ENCODE measurements around the gene GRK1.

Gene GRK1

DNA sequence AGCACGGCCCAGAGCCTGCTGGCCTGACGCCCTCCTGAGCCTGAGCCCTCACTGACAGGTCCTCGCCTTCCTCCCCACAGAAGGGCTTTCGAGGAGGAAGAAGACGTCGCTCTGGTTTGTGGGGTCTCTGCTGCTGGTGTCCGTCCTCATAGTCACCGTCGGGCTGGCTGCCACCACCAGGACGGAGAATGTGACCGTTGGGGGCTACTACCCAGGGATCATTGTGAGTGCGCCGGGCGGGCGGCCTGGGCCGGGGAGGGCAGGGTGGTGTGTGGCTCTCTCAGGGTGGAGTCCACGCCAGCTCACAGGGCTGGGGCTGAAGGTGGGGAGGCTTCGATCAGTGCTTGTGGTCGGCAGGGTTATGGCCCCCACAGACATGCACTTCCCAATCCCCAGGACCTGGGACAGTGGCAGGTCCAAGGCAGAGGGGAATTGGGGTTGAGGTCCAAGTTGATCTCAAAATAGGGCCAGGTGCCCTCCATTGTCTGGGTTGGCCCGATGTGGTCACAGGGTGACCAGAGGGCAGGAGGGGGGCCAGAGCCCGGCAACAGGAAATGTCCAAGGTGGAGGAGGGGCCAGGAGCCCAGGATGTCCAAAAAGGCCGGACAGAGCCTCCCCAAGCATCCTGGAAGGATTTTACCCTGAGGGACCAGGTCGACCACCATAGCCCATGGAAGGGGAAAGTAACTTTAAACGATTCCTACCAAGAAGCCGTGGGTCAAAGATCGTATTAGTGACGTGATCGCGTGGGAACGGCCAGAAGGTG is 99.2 kb downstream of the GRK1 start:
- Mint-ChIP-seq H3K4me3 (no peak overlapping the region), H3K9me3 (no peaks in the 10 kb centered on the region), H3K36me3 (ENCODE audit: low read depth) (no peaks in the 10 kb centered on the region), H3K27me3 (ENCODE audit: low read depth, poor library complexity) (peaks cover 50% of the 10 kb centered on the region), H3K27ac (no peak overlapping the region), H3K4me1 (peaks cover 9% of the 10 kb centered on the region)
- TF ChIP-seq, protein P1, sequence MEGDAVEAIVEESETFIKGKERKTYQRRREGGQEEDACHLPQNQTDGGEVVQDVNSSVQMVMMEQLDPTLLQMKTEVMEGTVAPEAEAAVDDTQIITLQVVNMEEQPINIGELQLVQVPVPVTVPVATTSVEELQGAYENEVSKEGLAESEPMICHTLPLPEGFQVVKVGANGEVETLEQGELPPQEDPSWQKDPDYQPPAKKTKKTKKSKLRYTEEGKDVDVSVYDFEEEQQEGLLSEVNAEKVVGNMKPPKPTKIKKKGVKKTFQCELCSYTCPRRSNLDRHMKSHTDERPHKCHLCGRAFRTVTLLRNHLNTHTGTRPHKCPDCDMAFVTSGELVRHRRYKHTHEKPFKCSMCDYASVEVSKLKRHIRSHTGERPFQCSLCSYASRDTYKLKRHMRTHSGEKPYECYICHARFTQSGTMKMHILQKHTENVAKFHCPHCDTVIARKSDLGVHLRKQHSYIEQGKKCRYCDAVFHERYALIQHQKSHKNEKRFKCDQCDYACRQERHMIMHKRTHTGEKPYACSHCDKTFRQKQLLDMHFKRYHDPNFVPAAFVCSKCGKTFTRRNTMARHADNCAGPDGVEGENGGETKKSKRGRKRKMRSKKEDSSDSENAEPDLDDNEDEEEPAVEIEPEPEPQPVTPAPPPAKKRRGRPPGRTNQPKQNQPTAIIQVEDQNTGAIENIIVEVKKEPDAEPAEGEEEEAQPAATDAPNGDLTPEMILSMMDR (IDR thresholded peaks at IDR 0.05) = no peak
- no peak for DNase-seq

DNA sequence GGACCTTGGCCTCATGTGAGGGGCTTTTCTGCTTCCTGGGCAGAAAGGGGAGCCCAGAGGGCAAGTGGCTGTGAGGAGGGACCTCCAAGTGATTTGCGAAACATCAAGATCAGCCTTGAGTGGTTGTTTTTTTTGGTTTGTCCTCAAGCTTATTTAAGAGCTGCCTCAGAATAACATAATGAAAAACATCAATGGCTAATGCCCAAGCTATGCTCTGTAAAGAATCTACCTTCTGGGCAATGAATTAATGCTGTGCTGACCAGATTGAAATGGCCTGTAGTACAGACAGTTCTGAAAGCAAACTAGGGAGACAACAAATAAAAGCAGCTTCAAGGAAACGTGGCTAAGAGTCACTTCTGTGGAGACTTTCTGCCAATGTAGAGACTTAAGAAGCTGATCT is 100.3 kb downstream of the GRK1 start:
- Mint-ChIP-seq H3K36me3 (ENCODE audit: low read depth) (no peaks in the 10 kb centered on the region), H3K4me1 (peaks cover 9% of the 10 kb centered on the region), H3K9me3 (peaks cover 6% of the 10 kb centered on the region), H3K4me3 (no peak overlapping the region), H3K27ac (no peak overlapping the region), H3K27me3 (ENCODE audit: low read depth, poor library complexity) (peaks cover 44% of the 10 kb centered on the region)
- DNase-seq = no peak
- TF ChIP-seq, protein P1 (IDR thresholded peaks at IDR 0.05) = no peak

DNA sequence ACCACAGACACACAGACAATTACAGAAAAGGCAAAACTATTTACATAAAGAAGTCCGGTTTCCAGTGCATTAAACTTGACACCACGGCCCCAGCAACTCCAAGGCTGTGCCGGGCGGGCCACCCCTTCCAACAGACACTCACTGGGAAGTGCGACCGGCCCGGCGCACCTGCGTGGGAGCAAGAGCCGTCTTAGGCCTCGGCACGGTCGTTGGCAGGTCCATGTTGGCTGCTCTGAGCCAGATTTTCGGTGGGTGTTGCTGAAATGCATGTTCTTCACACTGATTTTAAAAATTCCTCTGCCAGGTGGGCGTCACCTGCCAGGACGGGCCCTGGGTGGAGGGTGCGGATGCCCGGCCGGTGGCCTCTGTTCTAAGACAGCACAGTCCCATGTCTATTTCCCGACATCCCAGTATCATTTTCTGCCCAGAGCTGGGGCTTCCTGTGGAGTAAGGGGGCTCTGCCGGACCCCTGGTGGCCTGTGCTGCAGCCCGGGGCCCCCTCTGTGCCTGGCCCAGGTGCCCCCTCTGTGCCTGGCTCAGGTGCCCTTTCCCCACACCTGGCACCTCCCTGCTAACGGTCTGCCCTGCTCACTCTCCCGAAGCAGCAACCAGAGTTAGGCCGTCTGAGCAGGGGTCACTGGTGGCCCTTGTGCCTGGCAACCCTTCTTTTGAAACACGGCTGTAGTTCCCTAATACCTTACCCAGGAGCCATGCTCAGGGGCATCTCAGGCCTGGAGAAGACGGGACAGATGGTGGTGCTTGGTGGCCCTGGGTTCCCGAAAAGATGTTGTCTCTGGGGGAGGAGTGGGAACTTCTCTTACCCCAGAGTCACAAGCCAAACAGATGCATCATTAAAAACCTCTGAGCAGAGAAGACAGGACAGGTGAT is 101.2 kb downstream of the GRK1 start:
- H3K27ac Mint-ChIP-seq = no peak overlapping the region

DNA sequence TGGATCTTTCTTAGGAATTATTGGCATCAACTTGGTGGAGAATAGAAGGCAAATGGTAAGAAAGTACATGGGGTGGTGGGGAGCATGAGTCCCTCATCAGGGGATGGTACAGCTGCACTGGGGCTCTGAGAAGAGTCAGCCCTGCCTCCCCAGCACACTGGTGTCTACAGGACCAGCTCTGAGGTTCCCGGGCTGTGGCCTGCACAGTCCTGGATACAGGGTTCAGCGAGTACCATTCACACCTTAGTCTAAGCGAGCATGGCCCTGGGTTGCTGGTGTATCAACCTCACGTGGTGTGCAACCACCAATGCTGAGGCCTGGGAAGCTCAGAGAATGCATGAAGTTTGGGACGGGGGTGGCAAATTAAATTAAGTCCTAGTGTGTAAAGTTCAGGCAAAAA is 102.1 kb downstream of the GRK1 start:
- H3K4me3 Mint-ChIP-seq = no peak overlapping the region
- no peak overlapping the region for H3K27ac Mint-ChIP-seq
- H3K27me3 Mint-ChIP-seq (ENCODE audit: low read depth, poor library complexity) = peaks cover 42% of the 10 kb centered on the region
- no peaks in the 10 kb centered on the region for H3K36me3 Mint-ChIP-seq (ENCODE audit: low read depth)
- TF ChIP-seq, protein P1 (IDR thresholded peaks at IDR 0.05) = no peak
- H3K4me1 Mint-ChIP-seq = peaks cover 9% of the 10 kb centered on the region
- no peak for DNase-seq
- peaks cover 16% of the 10 kb centered on the region for H3K9me3 Mint-ChIP-seq

More for the DNA sequence above, 101.2 kb downstream of the GRK1 start:
- Mint-ChIP-seq H3K27me3 (ENCODE audit: low read depth, poor library complexity) (peaks cover 43% of the 10 kb centered on the region), H3K4me3 (no peak overlapping the region), H3K9me3 (peaks cover 12% of the 10 kb centered on the region), H3K4me1 (peaks cover 9% of the 10 kb centered on the region), H3K36me3 (ENCODE audit: low read depth) (no peaks in the 10 kb centered on the region)
- TF ChIP-seq, protein P1 (IDR thresholded peaks at IDR 0.05) = no peak
- DNase-seq = no peak

DNA sequence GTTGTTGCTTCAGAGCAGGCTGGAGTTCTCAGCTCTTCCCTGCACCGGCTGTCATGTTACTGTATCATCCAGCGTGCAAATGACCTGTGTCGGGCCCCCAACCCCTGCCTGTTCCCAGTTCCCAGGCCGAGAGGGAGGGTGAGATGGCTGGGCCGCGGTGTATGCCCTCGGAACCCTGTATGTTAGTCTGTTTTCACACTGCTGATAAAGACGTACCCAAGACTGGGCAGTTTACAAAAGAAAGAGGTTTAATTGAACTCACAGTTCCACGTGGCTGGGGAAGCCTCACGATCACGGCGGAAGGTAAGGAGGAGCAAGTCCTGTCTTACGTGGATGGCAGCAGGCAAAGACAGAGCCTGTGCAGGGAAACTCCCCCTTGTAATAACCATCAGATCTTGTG is 102.9 kb downstream of the GRK1 start:
- H3K36me3 Mint-ChIP-seq (ENCODE audit: low read depth) = no peaks in the 10 kb centered on the region
- TF ChIP-seq, protein P1 (IDR thresholded peaks at IDR 0.05) = no peak
- H3K4me3 Mint-ChIP-seq = no peak overlapping the region
- H3K9me3 Mint-ChIP-seq = peaks cover 16% of the 10 kb centered on the region
- H3K27me3 Mint-ChIP-seq (ENCODE audit: low read depth, poor library complexity) = peaks cover 35% of the 10 kb centered on the region
- DNase-seq = no peak
- H3K27ac Mint-ChIP-seq = no peak overlapping the region
- peaks cover 9% of the 10 kb centered on the region for H3K4me1 Mint-ChIP-seq
